Heart right ventricle (tissue), 16 donors: ENCODE results near the gene PRAMEF2. TPM values are rescaled to one million over a fixed set of nuclear protein-coding genes. Genes with fewer than 3 reads are reported as not detected.
"Not testable (repeated sequence)": the region's sequence is repeated elsewhere in the genome, so short reads cannot be mapped to it uniquely, and the experiment has no call there.

Experiments
- ATAC-seq, 8 donors: fragments of 200-7000 bp; cut with Tn5 transposase; one replicate each; pipeline ENCODE4 v1.9.1; 2020; ENCODE audit warnings: mild to moderate bottlenecking in 8 of 8, moderate library complexity in 8 of 8, moderate number of reproducible peaks in 1 of 8
- DNase-seq, 2 donors: peaks; one replicate each; pipeline ENCODE4 v3.0.0-alpha.2; 2020
- H3K27ac ChIP-seq, 10 donors: fragments of 200-600 bp; sonication (generic) in 2 of 10; one replicate each; pipeline versions ENCODE4 v1.5.0 to v1.8.0; 2020 to 2022; ENCODE audit warnings: mild to moderate bottlenecking in 3 of 10
- H3K27me3 ChIP-seq, 7 donors: fragments of 200-600 bp; one replicate each; pipeline ENCODE4 v1.8.0; 2021 to 2022; ENCODE audit warnings: mild to moderate bottlenecking in 2 of 7
- H3K36me3 ChIP-seq, 9 donors: fragments of 200-600 bp; sonication (generic) in 1 of 9; one replicate each; pipeline versions ENCODE4 v1.5.0 to v1.8.0; 2020 to 2022; ENCODE audit warnings: mild to moderate bottlenecking in 2 of 9
- H3K4me1 ChIP-seq, 9 donors: fragments of 200-600 bp; sonication (generic) in 1 of 9; one replicate each; pipeline versions ENCODE4 v1.5.0 to v1.8.0; 2020 to 2022; ENCODE audit warnings: mild to moderate bottlenecking in 4 of 9
- H3K4me3 ChIP-seq, 10 donors: fragments of 200-600 bp; sonication (generic) in 2 of 10; one replicate each; pipeline versions ENCODE4 v1.5.0 to v1.8.0; 2020 to 2022; ENCODE audit warnings: mild to moderate bottlenecking in 7 of 10, moderate library complexity in 2 of 10
- H3K9me3 ChIP-seq, 11 donors: fragments of 200-600 bp in 10 of 11; sonication (generic) in 2 of 11; one replicate each; pipeline versions ENCODE4 v1.5.0 to v1.8.0; 2013 to 2022; ENCODE audit warnings: mild to moderate bottlenecking in 2 of 11, control low read depth in 1 of 11, moderate library complexity in 1 of 11
- WGBS, 2 donors: extraction: QIAGEN DNeasy Blood & Tissue Kit; methylation state at CpG; one replicate each; pipeline ENCODE4 v1.1.7; 2013; ENCODE audit warnings: inconsistent platforms in 1 of 2; 5-methylcytosine and 5-hydroxymethylcytosine counted together
- intact Hi-C, 10 donors: fragments of 100-400 bp; cut with DNase I; formaldehyde crosslinking; loops; one replicate each; pipeline versions ENCODE4 v1.11.1 to v1.14.2; 2022
- long read RNA-seq, 3 donors: library from polyadenylated mRNA; unstranded; transcript quantifications; one replicate each; pipeline ENCODE4 v2.0.0, GENCODE V29; 2020 to 2021
- polyA plus RNA-seq, 2 donors: library from polyadenylated mRNA; stranded (reverse); fragments of 200-250 nt; gene quantifications; one replicate each; pipeline ENCODE4 v1.2.3, GENCODE V29; 2013
- total RNA-seq, 10 donors: library from RNA; stranded (reverse); fragmentation: NEBNext Ultra II Directional in 3 of 10; extraction: Animal tissue kit (Norgen Biotek cat#: 25700) in 3 of 10; gene quantifications; one replicate each; pipeline versions ENCODE4 v1.2.1 to v1.2.4, GENCODE V29; 2021 to 2023
- TF ChIP-seq, protein P1 (sequence below), 9 donors: fragments of 200-600 bp; sonication (generic) in 2 of 9; IDR thresholded peaks; one replicate each; pipeline versions ENCODE4 v1.5.0 to v1.8.0; 2021 to 2022; ENCODE audit warnings: antibody characterized with exemption in 9 of 9, mild to moderate bottlenecking in 5 of 9, moderate library complexity in 1 of 9
- donor health status: Arrhythmogenic right ventricular cardiomyopathy.
- donor health status: ischemic (EF 13 %, LVEDD 7.1; RV severe dilation, severe dysfunction).
- donor health status: healthy with polysubstance abuse.
- donor health status: DM: no; HTN: yes; CAD: no.
- donor health status: DM: no; HTN: no; CAD: no.
- donor health status: ischemic (EF 25% LVEDD 6.9; RV normal size, moderate dysfunction).
- donor health status: ischemic (EF 25% LVEDD 5.7; RV mildly dilated, moderate dysfunction).
- donor health status: healthy.
- donor health status: DM: yes; HTN: yes; CAD: no.
- donor health status: Ischemic cardiomyopathy.
- donor health status: ischemic (EF 35%, LVEDD 5.7; RV mildly dilated, moderate dysfunction).
- donor health status: nonischemic (EF 11% LVEDD 7.7; RV severe dilation, severe dysfunction).
- donor health status: DM: yes; HTN: yes; CAD: no.
- donor health status: PGD.
- donor health status: ischemic (EF 29% LVEDD 5.4; RV normal size, mild dysfunction).
- donor health status: nonischemic (EF 23%, LVEDD 6.1; RV moderate dilation, normal function).

The PRAMEF2 gene
- total RNA-seq (not detected), polyA plus RNA-seq (not detected)
- long read RNA-seq, donor 1: 0 reads
- long read RNA-seq, donor 2: 0 reads
- long read RNA-seq, donor 3: 0 reads

DNA sequence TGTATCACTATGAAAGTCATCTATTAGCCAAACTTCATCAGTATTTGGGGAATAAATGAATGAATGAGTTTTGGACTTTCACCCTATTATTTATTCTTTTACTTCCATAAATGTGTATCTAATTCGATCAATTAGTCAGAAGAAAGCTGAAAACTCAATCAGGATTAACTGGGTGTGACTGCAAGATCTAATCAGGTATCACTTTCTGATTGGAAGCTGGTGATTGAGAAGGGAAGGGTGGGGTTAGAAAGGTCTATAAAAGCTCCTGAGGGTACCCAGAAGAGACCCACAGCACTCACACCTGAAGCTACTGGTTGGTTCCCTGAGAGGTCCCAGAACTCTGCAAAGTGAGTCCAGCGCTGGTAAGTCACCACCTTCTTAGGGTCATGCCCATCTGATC is at the start of gene PRAMEF2:
PRAMEF2 (plus strand) TSS at position 301 of the 400 bp plus-strand sequence. CDS start 1,924 bp downstream, outside the sequence.
- H3K36me3 ChIP-seq, H3K27ac ChIP-seq, H3K4me1 ChIP-seq, DNase-seq, intact Hi-C loops, ATAC-seq, H3K4me3 ChIP-seq, H3K9me3 ChIP-seq: not testable (repeated sequence)
- WGBS, 2 donors: 50 to 60% methylated on average over 1 to 2 of the region's 2 CpGs
- H3K27me3 ChIP-seq: peaks cover 0 to 12% (median 0%) of the 10 kb centered on the region in 7 donors

DNA sequence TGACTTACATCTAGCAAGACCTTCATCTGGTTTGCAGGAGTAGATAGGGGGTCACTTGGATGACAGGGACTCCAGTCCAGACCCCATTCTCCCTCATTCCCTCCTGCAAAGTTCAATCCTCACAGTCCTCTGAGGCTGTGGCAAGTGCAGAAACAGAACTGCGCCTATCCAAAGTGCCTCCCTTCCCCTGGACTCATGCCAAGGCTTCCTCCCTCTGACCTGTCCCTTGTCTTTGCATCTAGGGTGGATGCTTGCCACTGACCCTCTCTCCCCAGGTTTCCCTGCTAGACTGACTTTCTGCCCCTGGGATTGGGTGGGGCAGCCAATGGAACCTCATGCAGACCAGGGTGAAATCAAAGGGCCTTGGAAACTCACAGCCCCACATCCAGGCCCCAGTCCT is 47.0 kb upstream of the PRAMEF2 start:
- TF ChIP-seq, protein P1, sequence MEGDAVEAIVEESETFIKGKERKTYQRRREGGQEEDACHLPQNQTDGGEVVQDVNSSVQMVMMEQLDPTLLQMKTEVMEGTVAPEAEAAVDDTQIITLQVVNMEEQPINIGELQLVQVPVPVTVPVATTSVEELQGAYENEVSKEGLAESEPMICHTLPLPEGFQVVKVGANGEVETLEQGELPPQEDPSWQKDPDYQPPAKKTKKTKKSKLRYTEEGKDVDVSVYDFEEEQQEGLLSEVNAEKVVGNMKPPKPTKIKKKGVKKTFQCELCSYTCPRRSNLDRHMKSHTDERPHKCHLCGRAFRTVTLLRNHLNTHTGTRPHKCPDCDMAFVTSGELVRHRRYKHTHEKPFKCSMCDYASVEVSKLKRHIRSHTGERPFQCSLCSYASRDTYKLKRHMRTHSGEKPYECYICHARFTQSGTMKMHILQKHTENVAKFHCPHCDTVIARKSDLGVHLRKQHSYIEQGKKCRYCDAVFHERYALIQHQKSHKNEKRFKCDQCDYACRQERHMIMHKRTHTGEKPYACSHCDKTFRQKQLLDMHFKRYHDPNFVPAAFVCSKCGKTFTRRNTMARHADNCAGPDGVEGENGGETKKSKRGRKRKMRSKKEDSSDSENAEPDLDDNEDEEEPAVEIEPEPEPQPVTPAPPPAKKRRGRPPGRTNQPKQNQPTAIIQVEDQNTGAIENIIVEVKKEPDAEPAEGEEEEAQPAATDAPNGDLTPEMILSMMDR (IDR thresholded peaks at IDR 0.05): no peak
- WGBS, 2 donors: 71 to 73% methylated on average over 1 of the region's 1 CpG
- intact Hi-C loops: no loop called here

GRCh38 chr1:12810691-12811408 is 46.0 kb upstream of the PRAMEF2 start:
- DNase-seq (no peak), ATAC-seq (no peak)
- intact Hi-C loops: no loop called here
- Histone ChIP-seq H3K36me3 (no peaks in the 10 kb centered on the region), H3K4me3 (no peak overlapping the region), H3K27ac (no peak overlapping the region), H3K9me3 (peaks cover 0 to 5% (median 0%) of the 10 kb centered on the region in 11 donors), H3K27me3 (peaks cover 0 to 18% (median 3%) of the 10 kb centered on the region in 7 donors), H3K4me1 (no peaks in the 10 kb centered on the region)
- TF ChIP-seq, protein P1 (IDR thresholded peaks at IDR 0.05): no peak
- 71 to 73% methylated on average over 5 of the region's 5 CpGs for WGBS, 2 donors

More for the DNA sequence above, 47.0 kb upstream of the PRAMEF2 start:
- H3K9me3 ChIP-seq: peaks cover 0 to 12% (median 0%) of the 10 kb centered on the region in 11 donors
- no peaks in the 10 kb centered on the region for H3K36me3 ChIP-seq
- ATAC-seq: no peak
- H3K27me3 ChIP-seq: peaks cover 0 to 18% (median 3%) of the 10 kb centered on the region in 7 donors
- H3K4me3 ChIP-seq: no peak overlapping the region
- H3K27ac ChIP-seq: no peak overlapping the region
- DNase-seq: no peak
- no peaks in the 10 kb centered on the region for H3K4me1 ChIP-seq

DNA sequence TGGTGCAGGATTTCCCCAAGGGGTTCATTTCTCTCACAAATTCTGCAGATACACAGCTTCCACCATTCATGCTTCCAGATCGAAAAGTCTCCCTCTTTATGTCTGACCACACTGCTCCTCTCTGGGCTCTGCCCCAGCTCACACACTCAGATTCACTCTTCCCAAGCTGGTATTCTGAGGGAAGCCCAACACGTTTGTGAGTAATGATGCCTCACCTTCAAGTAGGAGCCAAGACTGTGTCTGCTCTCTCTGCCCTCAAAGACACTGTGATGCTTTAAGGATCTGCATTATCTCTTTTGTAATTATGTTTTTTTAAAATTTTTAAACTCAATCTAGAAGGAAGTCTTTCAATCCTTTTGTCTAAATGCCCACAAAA is 45.5 kb upstream of the PRAMEF2 start:
- peaks cover 0 to 5% (median 0%) of the 10 kb centered on the region in 11 donors for H3K9me3 ChIP-seq
- H3K27me3 ChIP-seq: peaks cover 0 to 18% (median 3%) of the 10 kb centered on the region in 7 donors
- H3K36me3 ChIP-seq: no peaks in the 10 kb centered on the region
- DNase-seq (no peak), ATAC-seq (no peak)
- no peak overlapping the region for H3K27ac ChIP-seq
- no peaks in the 10 kb centered on the region for H3K4me1 ChIP-seq
- TF ChIP-seq, protein P1 (IDR thresholded peaks at IDR 0.05): no peak
- intact Hi-C loops: no loop called here
- WGBS, 2 donors: 46 to 65% methylated on average over 2 of the region's 2 CpGs
- H3K4me3 ChIP-seq: no peak overlapping the region

DNA sequence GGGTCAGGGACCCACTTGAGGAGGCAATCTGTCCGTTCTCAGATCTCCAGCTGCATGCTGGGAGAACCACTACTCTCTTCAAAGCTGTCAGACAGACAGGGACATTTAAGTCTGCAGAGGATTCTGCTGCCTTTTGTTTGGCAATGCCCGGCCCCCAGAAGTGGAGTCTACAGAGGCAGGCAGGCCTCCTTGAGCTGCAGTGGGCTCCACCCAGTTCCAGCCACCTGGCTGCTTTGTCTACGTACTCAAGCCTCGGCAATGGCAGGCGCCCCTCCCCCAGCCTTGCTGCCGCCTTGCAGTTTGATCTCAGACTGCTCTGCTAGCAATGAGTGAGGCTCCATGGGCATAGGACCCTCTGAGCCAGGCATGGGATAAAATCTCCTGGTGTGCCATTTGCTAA is 37.8 kb upstream of the PRAMEF2 start:
- H3K36me3 ChIP-seq, H3K27ac ChIP-seq, H3K9me3 ChIP-seq, DNase-seq, ATAC-seq, H3K4me1 ChIP-seq, intact Hi-C loops, H3K4me3 ChIP-seq: not testable (repeated sequence)
- WGBS, 2 donors: 68 to 75% methylated on average over 6 of the region's 6 CpGs
- peaks cover 0 to 20% (median 4%) of the 10 kb centered on the region in 7 donors for H3K27me3 ChIP-seq

GRCh38 chr1:12831310-12831709 is 25.6 kb upstream of the PRAMEF2 start, which contains the start of gene PRAMEF11:
Gene PRAMEF11 (minus strand): TSS chr1:12831410. CDS start chr1:12828789, 2,621 bp downstream.
- intact Hi-C loops: not testable (repeated sequence)

GRCh38 chr1:12833251-12833650 is 23.6 kb upstream of the PRAMEF2 start:
- H3K36me3 ChIP-seq, ATAC-seq, H3K27me3 ChIP-seq, H3K27ac ChIP-seq, H3K4me1 ChIP-seq, H3K4me3 ChIP-seq, intact Hi-C loops, H3K9me3 ChIP-seq, DNase-seq: not testable (repeated sequence)
- WGBS, 2 donors: 44 to 58% methylated on average over 2 of the region's 2 CpGs

More at GRCh38 chr1:12831310-12831709, 25.6 kb upstream of the PRAMEF2 start, which contains the start of gene PRAMEF11:
- DNase-seq, H3K4me3 ChIP-seq, H3K4me1 ChIP-seq, ATAC-seq, H3K9me3 ChIP-seq, H3K27ac ChIP-seq, H3K27me3 ChIP-seq, H3K36me3 ChIP-seq: not testable (repeated sequence)
- 50 to 56% methylated on average over 3 of the region's 3 CpGs for WGBS, 2 donors

DNA sequence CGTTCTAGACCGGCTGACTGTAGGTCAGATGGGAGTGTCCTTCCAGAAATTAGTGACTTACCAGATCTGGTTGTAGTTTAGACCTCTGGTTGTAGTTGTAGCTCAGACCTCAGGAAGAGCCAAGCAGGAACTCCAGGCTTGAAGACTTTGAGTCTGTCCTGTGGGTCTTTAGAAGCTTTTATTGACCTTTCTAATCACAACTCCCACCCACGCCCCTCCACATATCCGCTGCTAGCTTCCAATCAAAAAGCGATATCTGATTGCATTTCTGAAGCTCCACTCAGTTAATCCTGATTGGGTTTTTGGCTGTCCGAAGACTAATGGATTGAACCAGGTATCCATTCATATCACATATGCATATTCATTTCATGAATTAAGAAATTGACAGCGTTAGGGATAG is 8.3 kb upstream of the PRAMEF2 start, which contains the start of gene HNRNPCL1:
HNRNPCL1 (minus strand) TSS at position 101 of the 400 bp plus-strand sequence. CDS start 431 bp downstream, outside the sequence.
- DNase-seq, ATAC-seq, intact Hi-C loops, H3K27me3 ChIP-seq, H3K36me3 ChIP-seq, H3K4me3 ChIP-seq, H3K4me1 ChIP-seq, H3K27ac ChIP-seq: not testable (repeated sequence)
- WGBS, 2 donors: 82 to 87% methylated on average over 7 of the region's 7 CpGs
- peaks cover 0 to 18% (median 0%) of the 10 kb centered on the region in 11 donors for H3K9me3 ChIP-seq
